EH (cell line): ENCODE data around the gene TSPOAP1.

Experiments used
- DNase-seq: peaks from one replicate; pipeline ENCODE4 v3.0.0-alpha.2; 2015; ENCODE audit warnings: low read depth

Gene TSPOAP1

GRCh38 chr17:58262149-58262548 is 66.4 kb downstream of the TSPOAP1 start:
- no peak for DNase-seq

GRCh38 chr17:58254803-58255202 is 73.8 kb downstream of the TSPOAP1 start:
- DNase-seq, result no peak

GRCh38 chr17:58253082-58253481 is 75.5 kb downstream of the TSPOAP1 start:
- DNase-seq, result no peak

GRCh38 chr17:58252141-58252540 is 76.5 kb downstream of the TSPOAP1 start:
- DNase-seq, result no peak
